GM23248 (cell line): ENCODE results near the gene MYO1E.

ENCODE experiments used
- EZH2 ChIP-seq: fragments of 200-600 bp; sonication (generic); IDR thresholded peaks from 2 replicates; pipeline ENCODE4 v1.6.1; 2018; ENCODE audit warnings: antibody characterized with exemption, mild to moderate bottlenecking; ENCODE audit not compliant: insufficient read depth, poor library complexity, severe bottlenecking
- EZH2phosphoT487 ChIP-seq: fragments of 200-600 bp; sonication (generic); IDR thresholded peaks from 2 replicates; pipeline ENCODE4 v1.6.1; 2018; ENCODE audit warnings: antibody characterized with exemption, moderate library complexity, mild to moderate bottlenecking, low read depth; ENCODE audit not compliant: insufficient read depth

DNA sequence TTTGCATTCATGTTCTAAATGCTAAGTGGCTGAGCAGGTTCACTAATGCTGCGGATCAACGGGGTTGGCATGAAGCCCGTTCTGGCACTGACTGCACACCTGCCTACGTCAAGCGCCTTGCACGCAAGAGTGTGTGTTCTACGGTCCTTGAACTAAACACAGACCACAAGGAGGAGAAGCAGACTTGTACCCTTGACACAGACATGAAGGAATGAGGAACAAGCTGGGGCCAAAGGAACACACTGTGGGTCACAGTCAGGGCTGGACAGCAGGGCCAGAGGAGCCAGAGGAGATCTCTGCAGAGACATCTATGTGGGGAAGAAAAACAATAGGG is 214.0 kb downstream of the MYO1E start:
- no peak for TF ChIP-seq EZH2
- no peak for TF ChIP-seq EZH2phosphoT487
